HepG2 (cell line): Measurements from ENCODE around the gene TRERF1. TPM values are rescaled to one million over a fixed set of nuclear protein-coding genes. Genes with fewer than 3 reads are reported as not detected.

Source experiments
- ATAC-seq: fragments of 200-7000 bp; cut with Tn5 transposase; 3 replicates; pipeline ENCODE4 v1.9.1; 2020; ENCODE audit warnings: mild to moderate bottlenecking, moderate library complexity
- BruUV-seq: library from RNA; stranded (reverse); fragments of 400-500 nt; replicated peaks from 2 replicates; lab custom pipeline; 2021; lab: Mats Ljungman, UMichigan
- CTCF ChIA-PET: fragments of 300-600 bp; formaldehyde crosslinking; extraction: SDS; loops from one replicate; lab custom pipeline; 2021; ENCODE audit warnings: low total read pairs, inconsistent platforms, low intra/inter-chr PET ratio; lab: Yijun Ruan, JAX
- POLR2A ChIA-PET: fragments of 350-600 bp; sonication (Branson Sonifier 250); formaldehyde crosslinking; loops from one replicate; lab custom pipeline; 2020; ENCODE audit warnings: antibody characterized with exemption, inconsistent platforms; lab: Yijun Ruan, JAX
- DNase-seq: peaks from one replicate; pipeline ENCODE4 v3.0.0-alpha.2; 2015; ENCODE audit warnings: low spot score
- FAIRE-seq: peaks from 3 replicates; lab custom pipeline; 2011; peaks lifted over from hg19 to GRCh38; lab: Jason Lieb, UNC
- H2AFZ ChIP-seq: one replicate; pipeline ENCODE4 v1.6.1; 2011; ENCODE audit warnings: low read length, inconsistent platforms
- H3K27ac ChIP-seq: fragments of 300-600 bp; 3 replicates; pipeline ENCODE4 v1.8.0; 2011; ENCODE audit warnings: mixed run types, mild to moderate bottlenecking, mixed read lengths, low read length, inconsistent platforms; ENCODE audit not compliant: insufficient read depth; ENCODE audit errors: extremely low read length
- H3K27me3 ChIP-seq, 2 experiments: fragments of 200-600 bp in 1 of 2; 2 replicates in 1 of 2; 3 replicates in 1 of 2; pipeline versions ENCODE4 v1.6.0 to v1.8.0; 2011; ENCODE audit warnings: low read length in 2 of 2, mild to moderate bottlenecking in 2 of 2, moderate library complexity in 2 of 2, inconsistent platforms in 1 of 2; ENCODE audit not compliant: insufficient read depth in 2 of 2, control insufficient read depth in 1 of 2
- H3K36me3 ChIP-seq, 2 experiments: fragments of 200-600 bp in 1 of 2; replicated peaks in 1 of 2; 2 replicates in 1 of 2; 3 replicates in 1 of 2; pipeline versions ENCODE4 v1.5.1 to v1.8.0; 2011; ENCODE audit warnings: low read length in 2 of 2, inconsistent platforms in 1 of 2; ENCODE audit not compliant: insufficient read depth in 2 of 2, control insufficient read depth in 1 of 2
- H3K4me1 ChIP-seq: 2 replicates; pipeline ENCODE4 v1.5.1; 2012; ENCODE audit warnings: low read length, inconsistent platforms; ENCODE audit not compliant: insufficient read depth
- H3K4me2 ChIP-seq: 2 replicates; pipeline ENCODE4 v1.6.0; 2011; ENCODE audit warnings: low read depth, low read length, inconsistent platforms
- H3K4me3 ChIP-seq, 3 experiments: fragments of 200-600 bp in 1 of 3; sonication (generic), shearing (Covaris generic) in 1 of 3; replicated peaks in 1 of 3; 2 replicates each; pipeline ENCODE4 v1.5.1; 2011 to 2016; ENCODE audit warnings: low read length in 3 of 3, inconsistent platforms in 2 of 3, low read depth in 2 of 3, mild to moderate bottlenecking in 2 of 3, control low read depth in 1 of 3, mixed read lengths in 1 of 3; ENCODE audit not compliant: insufficient read depth in 1 of 3
- H3K79me2 ChIP-seq: one replicate; pipeline ENCODE4 v1.6.1; 2011; ENCODE audit warnings: low read length, inconsistent platforms; ENCODE audit not compliant: insufficient read depth
- H3K9ac ChIP-seq: 2 replicates; pipeline ENCODE4 v1.6.0; 2011; ENCODE audit warnings: mild to moderate bottlenecking, low read depth, low read length, inconsistent platforms; ENCODE audit not compliant: insufficient read depth
- H3K9me3 ChIP-seq: 2 replicates; pipeline ENCODE4 v1.5.1; 2012; ENCODE audit warnings: mild to moderate bottlenecking, low read length
- H4K20me1 ChIP-seq: 2 replicates; pipeline ENCODE4 v1.6.0; 2011; ENCODE audit warnings: inconsistent platforms, mild to moderate bottlenecking, low read length, moderate library complexity; ENCODE audit not compliant: insufficient read depth
- ARID4A ChIP-seq: sonication (generic); formaldehyde crosslinking; IDR thresholded peaks from 2 replicates; pipeline ENCODE4 v1.5.0; 2020; ENCODE audit warnings: mild to moderate bottlenecking, missing genetic modification reagents, borderline replicate concordance
- HNF4G ChIP-seq, 2 experiments: sonication (generic) in 1 of 2; formaldehyde crosslinking in 1 of 2; IDR thresholded peaks; 2 replicates each; pipeline versions ENCODE4 v1.4.0 to v1.6.1; 2011 to 2020; ENCODE audit warnings: borderline replicate concordance in 2 of 2, low read depth in 2 of 2, mild to moderate bottlenecking in 2 of 2, low read length in 1 of 2, missing genetic modification reagents in 1 of 2, moderate library complexity in 1 of 2
- PHF20 ChIP-seq: sonication (generic); formaldehyde crosslinking; IDR thresholded peaks from 2 replicates; pipeline ENCODE4 v1.5.0; 2020; ENCODE audit warnings: mild to moderate bottlenecking, missing genetic modification reagents
- RFXAP ChIP-seq: sonication (generic); formaldehyde crosslinking; IDR thresholded peaks from 2 replicates; pipeline ENCODE4 v1.4.0; 2020; ENCODE audit warnings: missing genetic modification reagents, borderline replicate concordance
- TCF7 ChIP-seq: sonication (generic); IDR thresholded peaks from 2 replicates; pipeline ENCODE4 v1.6.1; 2016; ENCODE audit warnings: antibody characterized with exemption, low read depth
- ZNF264 ChIP-seq: sonication (generic); formaldehyde crosslinking; IDR thresholded peaks from 2 replicates; pipeline ENCODE4 v1.4.0; 2020; ENCODE audit warnings: missing genetic modification reagents
- WGBS: methylation state at CpG from one replicate; pipeline ENCODE4 v1.1.6; 2017; ENCODE audit warnings: low lambda C conversion rate; 5-methylcytosine and 5-hydroxymethylcytosine counted together
- in situ Hi-C: cut with HindIII; loops from 2 replicates; pipeline ENCODE4 v1.10.0; 2017; ENCODE audit warnings: low pct_unique_long_range_greater_than_20kb; ENCODE audit not compliant: extremely low pct_ligation_motif_present
- intact Hi-C: fragments of 100-400 bp; cut with micrococcal nuclease; formaldehyde crosslinking; loops from one replicate; pipeline ENCODE4 v1.10.0; 2022; ENCODE audit not compliant: unreplicated experiment
- polyA plus RNA-seq, 8 experiments: library from polyadenylated mRNA; depleted of rRNA in 3 of 8; stranded (reverse) in 7 of 8; unstranded in 1 of 8; fragments of >200 nt; fragmentation: Illumina TruSeq in 4 of 8; extraction: Trizol in 4 of 8; gene quantifications; 2 replicates each; pipeline versions ENCODE4 v1.2.1 to v1.2.3, GENCODE V29; 2011 to 2016; ENCODE audit warnings: low read depth in 4 of 8, missing spikeins in 1 of 8, mixed read lengths in 1 of 8; ENCODE audit not compliant: insufficient read depth in 1 of 8
- total RNA-seq, 5 experiments: library from RNA; depleted of rRNA; stranded (reverse); fragments of >200 nt; fragmentation: Illumina TruSeq; extraction: Trizol; gene quantifications; 2 replicates each; pipeline ENCODE4 v1.2.3, GENCODE V29; 2016; ENCODE audit warnings: low read depth in 1 of 5
- TF ChIP-seq, protein P1 (sequence below): sonication (generic); formaldehyde crosslinking; conservative IDR thresholded peaks from 2 replicates; pipeline ENCODE4 v1.4.0; 2020; ENCODE audit warnings: missing genetic modification reagents

TRERF1 gene
- total and polyA plus RNA-seq, 2 of the 13 experiments (the other 11 are each of a cell fraction or from before 2014, with no cell fraction given): 0.02 TPM; not detected in 1

GRCh38 chr6:42394151-42394550, 57.6 kb downstream of the TRERF1 start (continued):
- TF ChIP-seq ARID4A (CRISPR knock-in tag): no peak
- TF ChIP-seq ZNF264 (CRISPR knock-in tag): no peak
- TF ChIP-seq PHF20 (CRISPR knock-in tag): no peak

DNA sequence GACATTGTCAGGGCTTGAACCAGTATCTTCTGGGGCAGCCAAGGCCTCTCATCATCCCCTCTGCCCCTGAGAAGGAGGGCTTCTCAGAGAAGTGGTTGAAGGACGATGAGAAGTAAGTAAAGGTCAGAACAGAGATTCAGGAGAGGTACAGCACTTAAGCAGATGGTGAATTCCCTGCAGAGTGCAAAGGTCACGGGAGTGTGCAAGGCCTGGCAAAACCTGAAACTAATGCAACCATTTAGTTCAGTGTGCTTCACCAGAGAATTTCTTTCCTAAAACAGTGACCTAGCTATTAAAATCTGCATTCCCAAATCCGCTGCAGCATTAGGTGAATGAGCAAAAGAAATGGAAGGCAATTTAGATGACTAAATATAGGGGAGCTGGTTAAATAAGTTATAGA, 58.4 kb downstream of the TRERF1 start:
- CTCF ChIA-PET: no interaction called here
- in situ Hi-C loops: no loop called here
- POLR2A ChIA-PET: no interaction called here

More for the DNA sequence above, 58.4 kb downstream of the TRERF1 start:
- Histone ChIP-seq H3K4me2 (no peak overlapping the region), H3K36me3 (no peaks in the 10 kb centered on the region), H3K27ac (no peak overlapping the region), H3K79me2 (no peaks in the 10 kb centered on the region), H3K4me3 (no peak overlapping the region), H3K4me1 (peaks cover 7% of the 10 kb centered on the region; the same call in 1 of the 2 replicates), H3K27me3 (peaks cover 0 to 39% of the 10 kb centered on the region in 2 experiments; a peak in 2 of 5 replicates), H3K9ac (no peak overlapping the region), H4K20me1 (no peaks in the 10 kb centered on the region), H3K9me3 (no peaks in the 10 kb centered on the region), H2AFZ (no peak overlapping the region)
- intact Hi-C loops: no loop called here
- ATAC-seq (peak; percentile 58; the same call in 2 of the 3 replicates), DNase-seq (no peak), FAIRE-seq (peak; percentile 71)
- WGBS: 14% methylated on average over 3 of the region's 3 CpGs
- TF ChIP-seq RFXAP (CRISPR knock-in tag) (no peak), HNF4G (IDR thresholded peaks at IDR 0.05; ENCODE audit: borderline replicate concordance, low read depth, low read length) (peak; percentile 47; the same call in 1 of the 2 replicates), HNF4G (CRISPR knock-in tag; IDR thresholded peaks at IDR 0.05; ENCODE audit: borderline replicate concordance, low read depth) (no peak), TCF7 (no peak)
- TF ChIP-seq, protein P1, sequence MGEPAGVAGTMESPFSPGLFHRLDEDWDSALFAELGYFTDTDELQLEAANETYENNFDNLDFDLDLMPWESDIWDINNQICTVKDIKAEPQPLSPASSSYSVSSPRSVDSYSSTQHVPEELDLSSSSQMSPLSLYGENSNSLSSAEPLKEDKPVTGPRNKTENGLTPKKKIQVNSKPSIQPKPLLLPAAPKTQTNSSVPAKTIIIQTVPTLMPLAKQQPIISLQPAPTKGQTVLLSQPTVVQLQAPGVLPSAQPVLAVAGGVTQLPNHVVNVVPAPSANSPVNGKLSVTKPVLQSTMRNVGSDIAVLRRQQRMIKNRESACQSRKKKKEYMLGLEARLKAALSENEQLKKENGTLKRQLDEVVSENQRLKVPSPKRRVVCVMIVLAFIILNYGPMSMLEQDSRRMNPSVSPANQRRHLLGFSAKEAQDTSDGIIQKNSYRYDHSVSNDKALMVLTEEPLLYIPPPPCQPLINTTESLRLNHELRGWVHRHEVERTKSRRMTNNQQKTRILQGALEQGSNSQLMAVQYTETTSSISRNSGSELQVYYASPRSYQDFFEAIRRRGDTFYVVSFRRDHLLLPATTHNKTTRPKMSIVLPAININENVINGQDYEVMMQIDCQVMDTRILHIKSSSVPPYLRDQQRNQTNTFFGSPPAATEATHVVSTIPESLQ (CRISPR knock-in tag): no peak
- BruUV-seq: no TSS peak
